Renal pelvis (tissue), 3 donors: ENCODE measurements around the gene PPP1R3G. TPM values are rescaled to one million over a fixed set of nuclear protein-coding genes. Genes with fewer than 3 reads are reported as not detected.

Source experiments
- polyA plus RNA-seq, 3 donors: library from polyadenylated mRNA; unstranded; fragments of 120-200 nt; gene quantifications; one replicate each; pipeline ENCODE4 v1.2.1, GENCODE V29; 2013; ENCODE audit not compliant: insufficient read length in 3 of 3

PPP1R3G gene
- polyA plus RNA-seq, 3 donors, result 1.7 to 2.6 (median 1.8) TPM

Other genes with a start within 250 kb of the PPP1R3G start
- 10 to 100 TPM; 12.4 to 13.3 (median 12.9) TPM for gene RPP40, start 81.3 kb upstream of the PPP1R3G start, polyA plus RNA-seq
- gene LYRM4, start 175.6 kb downstream of the PPP1R3G start, polyA plus RNA-seq, result 10 to 100 TPM; 35.1 to 44.0 (median 43.7) TPM
- gene FARS2, start 176.2 kb downstream of the PPP1R3G start, polyA plus RNA-seq, result 10 to 100 TPM; 18.6 to 22.3 (median 22.2) TPM